HEK293 (cell line): ENCODE data around the gene ACAA1.

Experiments used
- CTCF ChIA-PET: fragments of 350-600 bp; formaldehyde crosslinking; extraction: SDS; loops from one replicate; lab custom pipeline; 2021; ENCODE audit warnings: antibody characterized with exemption; lab: Yijun Ruan, JAX
- POLR2A ChIA-PET: fragments of 300-600 bp; formaldehyde crosslinking; extraction: SDS; loops from one replicate; lab custom pipeline; 2020; ENCODE audit warnings: antibody characterized with exemption, inconsistent platforms; lab: Yijun Ruan, JAX
- H3K27ac ChIP-seq: fragments of 200-500 bp; sonication (Bioruptor generic); 2 replicates; pipeline ENCODE4 v1.5.1; 2014; ENCODE audit warnings: low read depth, low read length, control low read depth, inconsistent platforms; ENCODE audit errors: extremely low read depth
- H3K36me3 ChIP-seq, 2 experiments: fragments of 200-500 bp in 1 of 2; sonication (Bioruptor generic) in 1 of 2; 1 replicate in 1 of 2; 2 replicates in 1 of 2; pipeline ENCODE4 v1.5.1; 2014 to 2017; ENCODE audit warnings: inconsistent platforms in 2 of 2, low read length in 2 of 2; ENCODE audit not compliant: control insufficient read depth in 2 of 2, insufficient read depth in 1 of 2
- H3K4me1 ChIP-seq: fragments of 200-500 bp; sonication (Bioruptor generic); 2 replicates; pipeline ENCODE4 v1.5.1; 2014; ENCODE audit warnings: mild to moderate bottlenecking, low read length, inconsistent platforms; ENCODE audit not compliant: control insufficient read depth, insufficient read depth
- H3K4me3 ChIP-seq: 2 replicates; pipeline ENCODE4 v1.5.1; 2011; ENCODE audit warnings: low read depth, mild to moderate bottlenecking, control low read depth, low read length, moderate library complexity
- H3K9me3 ChIP-seq: fragments of 200-500 bp; sonication (Bioruptor generic); 2 replicates; pipeline ENCODE4 v1.5.1; 2014; ENCODE audit warnings: low read depth, low read length, inconsistent platforms; ENCODE audit not compliant: control insufficient read depth, insufficient read depth
- GFI1B ChIP-seq: fragments of 450-650 bp; formaldehyde crosslinking; IDR thresholded peaks from 2 replicates; pipeline ENCODE4 v1.5.1; 2016; ENCODE audit warnings: missing biosample characterization, missing genetic modification characterization
- KLF1 ChIP-seq: fragments of 450-650 bp; formaldehyde crosslinking; IDR thresholded peaks from 2 replicates; pipeline ENCODE4 v1.5.1; 2016; ENCODE audit warnings: missing biosample characterization, missing genetic modification characterization
- KLF10 ChIP-seq: fragments of 450-650 bp; IDR thresholded peaks from 2 replicates; pipeline ENCODE4 v1.5.1; 2018; ENCODE audit warnings: missing biosample characterization, mild to moderate bottlenecking, missing genetic modification characterization
- ZNF174 ChIP-seq: fragments of 450-650 bp; formaldehyde crosslinking; IDR thresholded peaks from 2 replicates; pipeline ENCODE4 v1.5.0; 2017; ENCODE audit warnings: missing biosample characterization, mild to moderate bottlenecking, missing genetic modification characterization
- ZNF175 ChIP-seq: fragments of 450-650 bp; formaldehyde crosslinking; IDR thresholded peaks from 2 replicates; pipeline ENCODE4 v1.5.1; 2016; ENCODE audit warnings: missing biosample characterization, missing genetic modification characterization
- ZNF2 ChIP-seq: fragments of 450-650 bp; formaldehyde crosslinking; IDR thresholded peaks from 2 replicates; pipeline ENCODE4 v1.5.1; 2016; ENCODE audit warnings: missing biosample characterization, missing genetic modification characterization
- ZNF223 ChIP-seq: fragments of 450-650 bp; formaldehyde crosslinking; IDR thresholded peaks from 2 replicates; pipeline ENCODE4 v1.5.1; 2016; ENCODE audit warnings: missing biosample characterization, missing genetic modification characterization
- ZNF366 ChIP-seq: fragments of 450-650 bp; formaldehyde crosslinking; conservative IDR thresholded peaks from 2 replicates; pipeline ENCODE4 v1.5.1; 2016; ENCODE audit warnings: missing biosample characterization, missing genetic modification characterization
- ZNF549 ChIP-seq: fragments of 450-650 bp; IDR thresholded peaks from 2 replicates; pipeline ENCODE4 v1.5.1; 2018; ENCODE audit warnings: missing biosample characterization, missing genetic modification characterization, mild to moderate bottlenecking, inconsistent platforms, moderate library complexity
- ZNF664 ChIP-seq: fragments of 450-650 bp; formaldehyde crosslinking; IDR thresholded peaks from 2 replicates; pipeline ENCODE4 v1.5.1; 2016; ENCODE audit warnings: missing biosample characterization, missing genetic modification characterization
- TF ChIP-seq, protein P1 (sequence below): fragments of 450-650 bp; formaldehyde crosslinking; conservative IDR thresholded peaks from 2 replicates; pipeline ENCODE4 v1.5.1; 2016; ENCODE audit warnings: low read depth, missing biosample characterization, missing genetic modification characterization
- TF ChIP-seq, protein P2 (sequence below): fragments of 450-650 bp; formaldehyde crosslinking; IDR thresholded peaks from 2 replicates; pipeline ENCODE4 v1.5.1; 2016; ENCODE audit warnings: missing biosample characterization, missing genetic modification characterization
- TF ChIP-seq, protein P3 (sequence below): fragments of 450-650 bp; formaldehyde crosslinking; IDR thresholded peaks from 2 replicates; pipeline ENCODE4 v1.5.1; 2016; ENCODE audit warnings: missing biosample characterization, missing genetic modification characterization
- TF ChIP-seq, protein P4 (sequence below): fragments of 450-650 bp; formaldehyde crosslinking; IDR thresholded peaks from 2 replicates; pipeline ENCODE4 v1.5.1; 2017; ENCODE audit warnings: missing biosample characterization, mild to moderate bottlenecking, missing genetic modification characterization, moderate library complexity
- TF ChIP-seq, protein P5 (sequence below): fragments of 450-650 bp; formaldehyde crosslinking; IDR thresholded peaks from 2 replicates; pipeline ENCODE4 v1.5.1; 2017; ENCODE audit warnings: missing biosample characterization, missing genetic modification characterization
- TF ChIP-seq, protein P6 (sequence below): fragments of 450-650 bp; formaldehyde crosslinking; conservative IDR thresholded peaks from 2 replicates; pipeline ENCODE4 v1.5.1; 2016; ENCODE audit warnings: low read depth, missing biosample characterization, missing genetic modification characterization

Gene ACAA1

DNA sequence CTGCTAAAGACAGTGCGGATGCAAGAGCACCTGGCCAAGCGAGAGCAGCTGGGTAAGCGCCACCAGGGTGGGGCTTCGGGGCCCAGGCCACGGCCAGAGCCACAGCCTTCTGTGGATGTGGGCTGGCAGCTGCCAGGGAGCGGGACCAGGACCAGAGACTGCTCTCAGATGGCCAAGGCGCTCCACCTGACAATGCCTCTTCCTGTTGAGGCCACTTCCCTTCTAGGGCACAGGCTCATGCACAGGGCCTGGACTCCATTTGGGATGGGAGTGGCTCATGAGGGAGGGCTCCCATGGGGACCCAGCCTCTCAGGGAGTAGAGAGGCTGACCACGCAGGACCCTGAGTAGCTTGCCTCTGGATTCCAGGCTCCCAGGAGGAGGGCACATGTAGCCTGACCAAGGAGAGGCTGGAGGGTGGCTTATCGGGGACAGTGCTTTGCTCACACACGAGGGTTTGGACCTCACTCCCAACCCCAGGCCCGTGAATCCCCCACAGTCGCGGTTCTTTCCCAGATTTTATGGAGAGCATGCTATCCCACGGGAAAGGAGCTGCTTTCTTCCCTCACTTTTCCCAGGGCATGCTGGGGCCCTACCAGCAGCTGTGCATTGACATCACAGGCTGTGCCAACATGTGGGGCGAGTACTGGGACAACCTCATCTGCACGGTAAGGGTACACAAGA, 25.1 kb downstream of the ACAA1 start (continued):
- TF ChIP-seq, protein P1, sequence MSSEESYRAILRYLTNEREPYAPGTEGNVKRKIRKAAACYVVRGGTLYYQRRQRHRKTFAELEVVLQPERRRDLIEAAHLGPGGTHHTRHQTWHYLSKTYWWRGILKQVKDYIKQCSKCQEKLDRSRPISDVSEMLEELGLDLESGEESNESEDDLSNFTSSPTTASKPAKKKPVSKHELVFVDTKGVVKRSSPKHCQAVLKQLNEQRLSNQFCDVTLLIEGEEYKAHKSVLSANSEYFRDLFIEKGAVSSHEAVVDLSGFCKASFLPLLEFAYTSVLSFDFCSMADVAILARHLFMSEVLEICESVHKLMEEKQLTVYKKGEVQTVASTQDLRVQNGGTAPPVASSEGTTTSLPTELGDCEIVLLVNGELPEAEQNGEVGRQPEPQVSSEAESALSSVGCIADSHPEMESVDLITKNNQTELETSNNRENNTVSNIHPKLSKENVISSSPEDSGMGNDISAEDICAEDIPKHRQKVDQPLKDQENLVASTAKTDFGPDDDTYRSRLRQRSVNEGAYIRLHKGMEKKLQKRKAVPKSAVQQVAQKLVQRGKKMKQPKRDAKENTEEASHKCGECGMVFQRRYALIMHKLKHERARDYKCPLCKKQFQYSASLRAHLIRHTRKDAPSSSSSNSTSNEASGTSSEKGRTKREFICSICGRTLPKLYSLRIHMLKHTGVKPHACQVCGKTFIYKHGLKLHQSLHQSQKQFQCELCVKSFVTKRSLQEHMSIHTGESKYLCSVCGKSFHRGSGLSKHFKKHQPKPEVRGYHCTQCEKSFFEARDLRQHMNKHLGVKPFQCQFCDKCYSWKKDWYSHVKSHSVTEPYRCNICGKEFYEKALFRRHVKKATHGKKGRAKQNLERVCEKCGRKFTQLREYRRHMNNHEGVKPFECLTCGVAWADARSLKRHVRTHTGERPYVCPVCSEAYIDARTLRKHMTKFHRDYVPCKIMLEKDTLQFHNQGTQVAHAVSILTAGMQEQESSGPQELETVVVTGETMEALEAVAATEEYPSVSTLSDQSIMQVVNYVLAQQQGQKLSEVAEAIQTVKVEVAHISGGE (tag by site-specific recombination), result no peak
- TF ChIP-seq KLF10 (tag by site-specific recombination) (no peak), GFI1B (no peak), ZNF366 (no peak), ZNF174 (tag by site-specific recombination) (no peak)
- TF ChIP-seq, protein P2, sequence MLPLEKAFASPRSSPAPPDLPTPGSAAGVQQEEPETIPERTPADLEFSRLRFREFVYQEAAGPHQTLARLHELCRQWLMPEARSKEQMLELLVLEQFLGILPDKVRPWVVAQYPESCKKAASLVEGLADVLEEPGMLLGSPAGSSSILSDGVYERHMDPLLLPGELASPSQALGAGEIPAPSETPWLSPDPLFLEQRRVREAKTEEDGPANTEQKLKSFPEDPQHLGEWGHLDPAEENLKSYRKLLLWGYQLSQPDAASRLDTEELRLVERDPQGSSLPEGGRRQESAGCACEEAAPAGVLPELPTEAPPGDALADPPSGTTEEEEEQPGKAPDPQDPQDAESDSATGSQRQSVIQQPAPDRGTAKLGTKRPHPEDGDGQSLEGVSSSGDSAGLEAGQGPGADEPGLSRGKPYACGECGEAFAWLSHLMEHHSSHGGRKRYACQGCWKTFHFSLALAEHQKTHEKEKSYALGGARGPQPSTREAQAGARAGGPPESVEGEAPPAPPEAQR, result no peak
- TF ChIP-seq, protein P3, sequence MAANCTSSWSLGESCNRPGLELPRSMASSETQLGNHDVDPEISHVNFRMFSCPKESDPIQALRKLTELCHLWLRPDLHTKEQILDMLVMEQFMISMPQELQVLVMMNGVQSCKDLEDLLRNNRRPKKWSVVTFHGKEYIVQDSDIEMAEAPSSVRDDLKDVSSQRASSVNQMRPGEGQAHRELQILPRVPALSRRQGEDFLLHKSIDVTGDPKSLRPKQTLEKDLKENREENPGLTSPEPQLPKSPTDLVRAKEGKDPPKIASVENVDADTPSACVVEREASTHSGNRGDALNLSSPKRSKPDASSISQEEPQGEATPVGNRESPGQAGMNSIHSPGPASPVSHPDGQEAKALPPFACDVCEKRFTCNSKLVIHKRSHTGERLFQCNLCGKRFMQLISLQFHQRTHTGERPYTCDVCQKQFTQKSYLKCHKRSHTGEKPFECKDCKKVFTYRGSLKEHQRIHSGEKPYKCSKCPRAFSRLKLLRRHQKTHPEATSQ (tag by site-specific recombination), result no peak

DNA sequence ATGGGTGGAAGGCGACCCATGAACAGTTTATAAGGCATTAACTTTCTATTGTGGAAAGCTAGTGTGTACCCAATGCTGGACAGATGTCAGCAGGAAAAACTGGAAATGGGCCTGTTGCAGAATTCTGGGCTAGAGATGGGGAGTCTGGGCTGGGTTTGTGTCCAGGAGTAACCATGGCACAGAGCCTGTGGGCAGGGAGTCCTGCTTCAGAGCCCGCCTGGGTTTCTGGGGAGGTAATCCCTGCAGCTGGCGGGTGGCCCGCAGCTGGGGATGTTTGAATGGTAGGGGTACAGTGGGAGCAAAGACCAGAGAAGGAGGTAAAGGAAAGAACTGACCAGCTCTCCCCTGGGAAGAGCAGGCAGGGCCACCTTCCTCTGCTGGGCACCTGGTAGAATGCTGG, 25.7 kb downstream of the ACAA1 start:
- Histone ChIP-seq H3K9me3 (no peaks in the 10 kb centered on the region), H3K4me1 (no peaks in the 10 kb centered on the region), H3K36me3 (no peaks in the 10 kb centered on the region), H3K27ac (no peak overlapping the region), H3K4me3 (no peak overlapping the region)
- TF ChIP-seq, protein P4, sequence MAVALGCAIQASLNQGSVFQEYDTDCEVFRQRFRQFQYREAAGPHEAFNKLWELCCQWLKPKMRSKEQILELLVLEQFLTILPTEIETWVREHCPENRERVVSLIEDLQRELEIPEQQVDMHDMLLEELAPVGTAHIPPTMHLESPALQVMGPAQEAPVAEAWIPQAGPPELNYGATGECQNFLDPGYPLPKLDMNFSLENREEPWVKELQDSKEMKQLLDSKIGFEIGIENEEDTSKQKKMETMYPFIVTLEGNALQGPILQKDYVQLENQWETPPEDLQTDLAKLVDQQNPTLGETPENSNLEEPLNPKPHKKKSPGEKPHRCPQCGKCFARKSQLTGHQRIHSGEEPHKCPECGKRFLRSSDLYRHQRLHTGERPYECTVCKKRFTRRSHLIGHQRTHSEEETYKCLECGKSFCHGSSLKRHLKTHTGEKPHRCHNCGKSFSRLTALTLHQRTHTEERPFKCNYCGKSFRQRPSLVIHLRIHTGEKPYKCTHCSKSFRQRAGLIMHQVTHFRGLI (tag by site-specific recombination), result no peak
- TF ChIP-seq KLF1 (tag by site-specific recombination) (no peak), ZNF549 (tag by site-specific recombination) (no peak), ZNF175 (tag by site-specific recombination) (no peak), ZNF223 (tag by site-specific recombination) (no peak), ZNF664 (no peak), ZNF2 (tag by site-specific recombination) (no peak)
- TF ChIP-seq, protein P5, sequence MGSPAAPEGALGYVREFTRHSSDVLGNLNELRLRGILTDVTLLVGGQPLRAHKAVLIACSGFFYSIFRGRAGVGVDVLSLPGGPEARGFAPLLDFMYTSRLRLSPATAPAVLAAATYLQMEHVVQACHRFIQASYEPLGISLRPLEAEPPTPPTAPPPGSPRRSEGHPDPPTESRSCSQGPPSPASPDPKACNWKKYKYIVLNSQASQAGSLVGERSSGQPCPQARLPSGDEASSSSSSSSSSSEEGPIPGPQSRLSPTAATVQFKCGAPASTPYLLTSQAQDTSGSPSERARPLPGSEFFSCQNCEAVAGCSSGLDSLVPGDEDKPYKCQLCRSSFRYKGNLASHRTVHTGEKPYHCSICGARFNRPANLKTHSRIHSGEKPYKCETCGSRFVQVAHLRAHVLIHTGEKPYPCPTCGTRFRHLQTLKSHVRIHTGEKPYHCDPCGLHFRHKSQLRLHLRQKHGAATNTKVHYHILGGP (tag by site-specific recombination), result no peak
- TF ChIP-seq, protein P6, sequence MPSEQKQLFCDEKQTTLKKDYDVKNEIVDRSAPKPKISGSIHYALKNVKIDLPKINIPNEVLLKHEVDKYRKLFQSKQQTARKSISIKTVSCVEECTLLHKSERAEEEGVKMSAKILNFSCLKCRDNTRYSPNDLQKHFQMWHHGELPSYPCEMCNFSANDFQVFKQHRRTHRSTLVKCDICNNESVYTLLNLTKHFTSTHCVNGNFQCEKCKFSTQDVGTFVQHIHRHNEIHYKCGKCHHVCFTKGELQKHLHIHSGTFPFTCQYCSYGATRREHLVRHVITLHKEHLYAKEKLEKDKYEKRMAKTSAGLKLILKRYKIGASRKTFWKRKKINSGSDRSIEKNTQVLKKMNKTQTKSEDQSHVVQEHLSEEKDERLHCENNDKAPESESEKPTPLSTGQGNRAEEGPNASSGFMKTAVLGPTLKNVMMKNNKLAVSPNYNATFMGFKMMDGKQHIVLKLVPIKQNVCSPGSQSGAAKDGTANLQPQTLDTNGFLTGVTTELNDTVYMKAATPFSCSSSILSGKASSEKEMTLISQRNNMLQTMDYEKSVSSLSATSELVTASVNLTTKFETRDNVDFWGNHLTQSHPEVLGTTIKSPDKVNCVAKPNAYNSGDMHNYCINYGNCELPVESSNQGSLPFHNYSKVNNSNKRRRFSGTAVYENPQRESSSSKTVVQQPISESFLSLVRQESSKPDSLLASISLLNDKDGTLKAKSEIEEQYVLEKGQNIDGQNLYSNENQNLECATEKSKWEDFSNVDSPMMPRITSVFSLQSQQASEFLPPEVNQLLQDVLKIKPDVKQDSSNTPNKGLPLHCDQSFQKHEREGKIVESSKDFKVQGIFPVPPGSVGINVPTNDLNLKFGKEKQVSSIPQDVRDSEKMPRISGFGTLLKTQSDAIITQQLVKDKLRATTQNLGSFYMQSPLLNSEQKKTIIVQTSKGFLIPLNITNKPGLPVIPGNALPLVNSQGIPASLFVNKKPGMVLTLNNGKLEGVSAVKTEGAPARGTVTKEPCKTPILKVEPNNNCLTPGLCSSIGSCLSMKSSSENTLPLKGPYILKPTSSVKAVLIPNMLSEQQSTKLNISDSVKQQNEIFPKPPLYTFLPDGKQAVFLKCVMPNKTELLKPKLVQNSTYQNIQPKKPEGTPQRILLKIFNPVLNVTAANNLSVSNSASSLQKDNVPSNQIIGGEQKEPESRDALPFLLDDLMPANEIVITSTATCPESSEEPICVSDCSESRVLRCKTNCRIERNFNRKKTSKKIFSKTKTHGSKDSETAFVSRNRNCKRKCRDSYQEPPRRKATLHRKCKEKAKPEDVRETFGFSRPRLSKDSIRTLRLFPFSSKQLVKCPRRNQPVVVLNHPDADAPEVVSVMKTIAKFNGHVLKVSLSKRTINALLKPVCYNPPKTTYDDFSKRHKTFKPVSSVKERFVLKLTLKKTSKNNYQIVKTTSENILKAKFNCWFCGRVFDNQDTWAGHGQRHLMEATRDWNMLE (tag by site-specific recombination), result no peak
- POLR2A ChIA-PET, result no interaction called here
- CTCF ChIA-PET, result interaction anchor here (0.6 kb wide), 1 partner anchor 324 kb away, joined by 5 read pairs; no protein-coding TSS in a partner anchor
